NCI-H1417 treated with DMSO at 0.1 percent for 48 hours (cell line): ENCODE data around the gene SACS.

Experiments used
- DNase-seq: peaks from one replicate; lab custom pipeline; 2025; lab: John Stamatoyannopoulos, UW

SACS gene, protein sequence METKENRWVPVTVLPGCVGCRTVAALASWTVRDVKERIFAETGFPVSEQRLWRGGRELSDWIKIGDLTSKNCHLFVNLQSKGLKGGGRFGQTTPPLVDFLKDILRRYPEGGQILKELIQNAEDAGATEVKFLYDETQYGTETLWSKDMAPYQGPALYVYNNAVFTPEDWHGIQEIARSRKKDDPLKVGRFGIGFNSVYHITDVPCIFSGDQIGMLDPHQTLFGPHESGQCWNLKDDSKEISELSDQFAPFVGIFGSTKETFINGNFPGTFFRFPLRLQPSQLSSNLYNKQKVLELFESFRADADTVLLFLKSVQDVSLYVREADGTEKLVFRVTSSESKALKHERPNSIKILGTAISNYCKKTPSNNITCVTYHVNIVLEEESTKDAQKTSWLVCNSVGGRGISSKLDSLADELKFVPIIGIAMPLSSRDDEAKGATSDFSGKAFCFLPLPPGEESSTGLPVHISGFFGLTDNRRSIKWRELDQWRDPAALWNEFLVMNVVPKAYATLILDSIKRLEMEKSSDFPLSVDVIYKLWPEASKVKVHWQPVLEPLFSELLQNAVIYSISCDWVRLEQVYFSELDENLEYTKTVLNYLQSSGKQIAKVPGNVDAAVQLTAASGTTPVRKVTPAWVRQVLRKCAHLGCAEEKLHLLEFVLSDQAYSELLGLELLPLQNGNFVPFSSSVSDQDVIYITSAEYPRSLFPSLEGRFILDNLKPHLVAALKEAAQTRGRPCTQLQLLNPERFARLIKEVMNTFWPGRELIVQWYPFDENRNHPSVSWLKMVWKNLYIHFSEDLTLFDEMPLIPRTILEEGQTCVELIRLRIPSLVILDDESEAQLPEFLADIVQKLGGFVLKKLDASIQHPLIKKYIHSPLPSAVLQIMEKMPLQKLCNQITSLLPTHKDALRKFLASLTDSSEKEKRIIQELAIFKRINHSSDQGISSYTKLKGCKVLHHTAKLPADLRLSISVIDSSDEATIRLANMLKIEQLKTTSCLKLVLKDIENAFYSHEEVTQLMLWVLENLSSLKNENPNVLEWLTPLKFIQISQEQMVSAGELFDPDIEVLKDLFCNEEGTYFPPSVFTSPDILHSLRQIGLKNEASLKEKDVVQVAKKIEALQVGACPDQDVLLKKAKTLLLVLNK (N-terminal part only)

DNA sequence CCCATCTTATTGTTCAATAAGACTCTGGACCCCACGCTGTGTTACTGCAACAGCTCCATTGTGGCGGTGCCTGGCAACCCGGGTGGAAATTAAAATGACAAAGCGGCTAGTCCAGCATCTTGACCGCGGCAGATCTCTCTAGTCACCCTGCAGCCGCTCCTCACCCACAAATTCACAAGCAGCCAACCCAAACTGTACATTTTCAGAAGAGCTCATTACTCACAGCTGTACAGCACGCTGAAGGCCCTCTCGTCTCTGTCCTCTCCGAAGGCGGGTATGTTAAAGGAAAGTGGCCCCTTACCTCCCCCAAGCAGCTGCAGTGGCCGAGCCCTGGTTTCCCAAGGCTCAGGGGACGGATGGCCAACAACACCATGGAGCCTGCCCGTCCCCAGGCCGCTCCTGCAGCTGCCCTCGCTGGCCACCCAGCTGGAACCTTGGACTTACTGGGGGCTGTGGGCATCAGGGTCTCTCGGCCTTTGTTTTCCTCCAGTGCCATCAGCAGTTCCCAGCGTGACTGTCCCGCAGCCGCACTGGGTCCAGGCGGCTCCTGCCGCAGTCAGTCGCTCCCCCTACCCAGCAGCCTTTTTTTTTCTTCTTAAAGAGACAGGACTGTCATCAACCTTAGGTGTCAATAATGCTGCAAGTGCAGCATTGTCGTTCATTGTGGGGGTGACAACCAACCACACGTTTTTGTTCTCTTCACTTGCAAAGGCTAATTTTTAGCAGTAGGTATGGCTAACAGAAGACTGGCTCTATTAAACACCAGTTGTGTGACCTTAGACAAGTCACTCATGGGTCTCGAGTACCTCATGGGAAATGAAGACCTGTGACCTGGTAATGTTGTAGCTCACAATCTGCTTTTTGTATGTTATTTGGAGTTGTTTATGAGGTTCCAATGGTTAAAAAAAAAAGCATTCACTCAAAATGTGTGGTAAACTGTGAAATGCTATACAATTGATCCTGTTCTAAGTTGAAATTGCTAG lies at the start of gene SACS:
Gene SACS, minus strand, starts transcription at position 532 of the 983 bp plus-strand sequence. CDS start 22,463 bp downstream, outside the sequence.
- DNase-seq = no peak

DNA sequence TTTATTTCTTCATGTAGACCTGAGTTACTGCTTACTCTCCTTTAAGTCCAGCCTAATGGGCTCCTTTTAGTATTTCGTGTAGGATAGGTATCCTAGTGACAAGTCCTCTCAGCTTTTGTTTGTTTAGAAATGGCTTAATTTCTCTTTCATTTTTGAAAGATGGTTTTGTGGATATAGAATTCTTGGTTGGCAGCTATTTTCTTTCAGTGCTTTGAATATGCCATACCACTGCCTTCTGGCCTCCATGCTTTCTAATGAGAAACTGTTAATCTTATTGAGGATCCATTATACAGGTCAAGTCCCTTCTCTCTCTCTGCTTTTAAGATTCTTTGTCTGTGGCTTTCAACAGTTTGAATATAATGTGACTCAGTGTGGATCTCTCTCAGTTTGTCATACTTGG lies 46.8 kb upstream of the SACS start:
- DNase-seq = no peak

DNA sequence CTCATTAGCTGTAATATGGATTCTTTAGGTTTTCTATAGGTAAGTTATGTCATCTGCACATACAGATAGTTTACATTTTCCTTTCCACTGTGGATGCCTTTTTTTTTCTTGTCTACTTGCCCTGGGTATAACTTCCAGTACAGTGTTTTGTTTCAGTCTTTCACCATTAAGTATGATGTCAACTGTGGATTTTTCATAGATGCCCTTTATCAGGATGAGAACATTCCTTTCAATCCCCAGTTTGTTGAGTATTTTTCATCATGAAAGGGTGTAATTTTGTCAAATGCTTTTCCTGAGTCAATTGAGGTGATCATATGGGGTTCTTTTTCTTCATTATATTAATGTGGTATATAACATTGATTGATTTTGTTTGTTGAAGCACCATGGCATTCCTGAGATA lies 43.6 kb upstream of the SACS start:
- no peak for DNase-seq

DNA sequence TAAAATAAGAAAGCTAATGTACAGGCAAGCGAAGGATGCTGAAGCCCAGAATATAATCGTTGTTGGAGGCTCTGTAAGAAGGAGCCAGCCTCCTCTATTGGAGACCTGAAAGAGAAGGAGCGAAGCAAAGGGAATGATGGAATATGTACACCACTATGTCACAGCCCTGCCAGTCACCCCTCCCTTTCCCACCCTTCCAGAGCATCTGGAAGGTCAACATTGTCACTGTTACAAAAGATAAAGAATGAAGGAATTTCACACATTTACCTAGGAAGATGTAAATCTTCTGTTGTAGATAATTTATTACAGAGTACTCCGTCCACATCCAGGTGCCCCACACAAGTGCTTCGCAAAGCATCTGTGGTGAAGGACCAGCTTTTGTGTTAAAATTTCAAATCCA lies 39.7 kb upstream of the SACS start:
- no peak for DNase-seq

DNA sequence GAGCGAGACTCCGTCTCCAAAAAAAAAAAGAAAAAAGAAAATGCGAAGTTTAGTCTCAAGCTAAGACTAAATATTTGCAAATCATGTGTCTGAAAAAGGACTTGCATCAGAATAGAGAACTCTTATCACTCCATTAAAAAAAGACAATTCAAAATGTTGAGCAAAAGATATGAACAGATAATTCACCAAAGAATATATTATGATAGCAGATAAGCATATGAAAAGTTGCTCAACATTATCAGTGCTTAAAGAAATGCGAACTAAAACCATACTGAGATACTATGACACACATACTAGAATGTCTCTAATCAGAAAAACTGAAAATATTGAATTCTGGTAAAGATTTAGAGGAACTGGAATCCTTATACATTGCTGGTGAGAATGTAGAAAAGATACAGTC lies 38.7 kb upstream of the SACS start:
- no peak for DNase-seq

DNA sequence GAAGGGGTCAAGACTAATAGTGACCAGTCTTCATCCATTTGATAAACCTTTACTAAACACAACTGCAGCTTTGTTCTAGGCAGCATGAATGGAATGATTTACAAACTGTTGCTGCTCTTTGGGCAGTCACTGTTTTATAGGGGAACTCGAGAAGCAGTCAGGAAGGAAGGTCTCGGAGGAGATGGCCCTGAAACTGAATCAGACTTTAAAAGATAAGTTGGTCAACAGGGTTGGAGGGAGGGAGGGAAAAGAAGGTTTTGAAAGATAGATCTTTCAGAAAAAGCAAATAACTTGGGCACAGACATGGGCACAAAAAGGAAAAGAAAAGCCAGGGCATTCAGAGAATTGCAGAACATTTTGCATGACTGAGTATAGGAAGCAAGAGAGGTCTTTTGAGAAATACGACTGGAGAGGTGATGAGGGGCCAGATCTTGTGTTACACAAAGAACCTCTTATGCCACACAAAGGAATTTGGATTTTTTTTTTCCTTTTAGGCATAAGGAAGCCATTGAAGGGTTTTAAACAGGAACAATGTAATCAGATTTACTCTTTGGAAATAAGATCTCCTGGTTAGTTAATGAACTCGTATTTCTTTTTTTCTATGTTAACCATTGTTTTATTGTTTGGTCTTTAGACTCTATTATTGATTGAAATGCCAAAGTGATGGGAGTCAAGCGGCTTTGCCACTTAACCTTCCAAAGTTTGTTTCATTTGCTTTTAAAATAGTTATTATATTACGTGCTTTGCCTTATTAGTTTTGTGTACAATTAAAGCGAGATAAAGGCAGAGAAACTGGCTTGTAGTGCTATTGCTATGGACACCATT lies 37.5 kb upstream of the SACS start:
- no peak for DNase-seq

DNA sequence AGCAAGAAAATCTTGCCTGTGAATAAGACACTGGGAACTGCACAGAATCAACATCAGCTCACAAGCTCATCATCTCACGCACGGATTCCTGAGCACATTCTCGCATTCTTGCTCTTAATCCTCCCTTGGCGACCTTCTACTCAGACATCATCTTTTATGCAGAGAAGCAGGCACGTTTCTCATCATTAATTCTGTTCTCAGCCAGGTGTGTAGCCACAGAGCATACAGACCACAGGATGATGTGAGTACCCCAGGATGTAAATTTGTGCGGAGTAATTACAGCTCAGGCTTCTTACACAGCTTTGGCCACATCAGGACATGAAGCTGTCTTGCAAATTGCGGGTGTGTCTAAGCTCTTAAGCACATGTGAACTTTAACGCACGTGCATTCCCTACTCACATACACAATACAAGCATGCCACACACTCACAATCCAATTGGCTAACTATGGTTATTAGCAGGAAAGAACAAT lies 36.5 kb upstream of the SACS start:
- DNase-seq = no peak

DNA sequence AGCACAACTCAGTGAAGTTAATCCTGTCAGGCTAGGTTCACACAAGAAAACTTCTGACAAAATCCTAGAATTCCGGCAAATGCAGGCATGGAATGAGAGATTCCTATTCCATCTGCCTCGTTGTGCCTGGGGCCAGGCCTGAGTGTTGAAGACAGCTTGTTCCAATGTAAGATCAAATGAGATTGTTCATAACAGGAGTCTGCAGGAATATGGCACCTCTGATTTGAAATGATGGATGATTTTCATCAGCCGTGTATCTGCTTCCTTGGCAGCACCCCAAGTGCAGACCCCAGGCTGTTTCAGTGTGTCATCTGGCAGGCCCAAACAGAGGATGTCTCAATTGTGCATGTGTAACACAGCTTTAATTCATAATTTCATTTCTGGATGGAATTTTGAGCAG lies 35.3 kb upstream of the SACS start:
- no peak for DNase-seq

DNA sequence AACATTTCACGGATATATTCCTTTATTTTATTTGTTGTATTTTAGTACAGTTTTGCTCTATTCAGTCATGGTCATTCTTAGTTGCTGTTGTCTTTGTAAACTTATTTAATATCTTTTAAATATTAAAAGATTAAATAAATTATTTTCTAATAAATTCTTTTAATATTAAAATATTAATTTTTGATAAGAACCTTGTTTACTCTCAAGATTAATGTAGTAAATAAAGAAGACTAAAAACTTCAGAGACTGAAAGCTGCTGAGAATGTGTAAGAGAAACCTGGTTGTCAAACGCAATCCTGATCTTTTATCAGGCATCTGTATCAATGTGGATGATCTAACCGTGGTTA lies 34.4 kb upstream of the SACS start:
- no peak for DNase-seq

DNA sequence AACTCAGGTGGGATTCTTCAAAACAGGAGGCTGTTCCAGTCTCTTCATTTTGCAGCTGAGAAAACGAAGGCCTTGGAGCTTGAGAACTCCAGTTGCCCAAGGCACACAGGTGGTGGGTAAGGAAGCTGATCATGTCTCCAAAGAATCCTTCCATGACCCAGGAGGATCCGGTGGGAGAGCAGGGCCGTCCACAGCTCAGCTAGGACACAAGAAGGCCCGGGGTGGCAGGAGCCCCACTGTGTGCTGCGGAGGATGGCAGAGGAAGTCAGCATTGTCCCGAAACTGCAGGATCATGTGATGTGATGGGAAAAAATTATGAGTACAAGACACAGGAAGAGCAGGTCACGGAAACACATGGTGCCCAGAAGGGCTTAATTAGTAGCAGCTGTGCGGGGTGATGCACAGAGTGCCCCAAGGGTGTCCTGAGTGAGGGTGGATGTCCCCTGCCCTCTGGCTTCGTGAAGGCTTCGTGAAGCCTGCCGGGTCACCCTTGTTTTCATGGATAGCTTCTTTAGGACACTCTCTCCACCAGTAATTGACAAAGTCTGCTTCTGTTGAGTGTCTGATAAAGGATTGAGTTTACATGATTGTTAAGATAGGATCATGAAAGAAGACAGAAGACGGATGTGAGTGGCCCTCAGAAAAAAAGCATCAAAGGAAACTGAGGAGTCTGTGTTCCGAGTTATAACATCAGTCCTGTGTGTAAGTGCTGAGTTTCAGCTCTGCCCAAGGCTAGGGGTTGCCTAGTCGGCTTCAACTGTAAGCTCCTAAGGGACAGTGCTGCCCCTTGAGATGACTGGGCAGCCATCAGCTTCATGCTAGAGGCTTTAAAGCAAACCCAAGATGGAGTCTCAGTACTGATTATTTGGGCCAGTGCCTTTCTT lies 33.8 kb upstream of the SACS start:
- no peak for DNase-seq

DNA sequence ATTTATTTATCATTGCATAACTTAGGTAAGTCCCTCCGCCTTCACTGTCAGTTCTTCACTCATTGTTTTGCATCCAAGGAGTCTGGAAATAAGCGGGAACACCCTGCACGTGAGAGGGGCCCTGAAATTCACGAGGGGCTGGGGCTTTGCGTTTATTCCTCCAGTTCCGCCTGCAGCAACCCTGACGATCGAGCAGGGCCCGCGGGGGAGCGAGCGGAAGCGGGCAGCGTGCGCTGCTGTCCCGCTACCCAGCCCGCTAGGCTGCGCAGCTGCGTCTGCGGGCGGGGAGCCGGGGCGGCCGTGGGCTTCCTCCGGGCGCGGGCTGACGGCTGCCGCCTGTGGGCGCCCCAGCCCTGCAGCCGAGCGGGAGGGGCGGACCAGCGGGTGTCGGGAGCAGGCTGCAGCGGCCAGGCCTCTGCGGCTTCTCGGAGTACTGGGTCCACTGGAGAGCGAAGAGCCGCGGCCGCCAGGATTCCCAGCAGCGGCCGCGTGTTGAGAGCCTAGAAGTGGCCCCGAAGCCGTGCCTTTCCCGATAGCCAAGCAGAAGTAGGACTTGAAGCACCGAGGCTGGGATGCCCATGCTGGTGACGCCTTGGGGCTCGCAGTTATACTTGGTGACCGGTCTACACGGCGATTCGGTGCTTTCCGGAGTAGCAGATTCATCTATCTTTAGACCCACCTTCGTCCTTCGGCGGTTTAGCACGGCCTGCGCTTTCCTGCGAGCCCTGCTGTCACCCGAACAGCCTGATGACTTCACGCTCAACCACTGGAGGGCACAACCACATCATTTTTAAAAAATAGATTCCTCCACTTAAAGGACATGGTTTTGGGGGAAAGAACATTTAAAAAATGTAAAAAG lies 32.9 kb upstream of the SACS start:
- DNase-seq = peak; percentile 43

DNA sequence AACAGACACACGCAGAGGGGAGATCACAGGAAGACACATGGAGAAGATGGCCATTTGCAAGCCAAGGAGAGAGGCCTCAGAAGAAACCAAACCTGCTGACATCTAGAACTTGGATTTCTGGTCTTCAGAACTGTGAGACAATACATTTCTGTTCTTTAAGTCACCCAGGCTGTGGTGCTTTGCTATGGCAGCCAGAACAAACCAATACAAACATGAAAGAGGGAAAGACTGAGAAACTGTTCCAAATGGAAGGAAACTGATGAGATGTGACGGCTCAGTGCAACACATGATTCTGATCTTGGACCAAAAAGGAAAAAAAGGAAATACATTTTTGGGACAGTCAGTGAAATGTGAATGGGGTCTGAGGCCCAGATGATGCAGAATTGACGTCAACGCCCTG lies 30.2 kb upstream of the SACS start:
- DNase-seq = no peak

DNA sequence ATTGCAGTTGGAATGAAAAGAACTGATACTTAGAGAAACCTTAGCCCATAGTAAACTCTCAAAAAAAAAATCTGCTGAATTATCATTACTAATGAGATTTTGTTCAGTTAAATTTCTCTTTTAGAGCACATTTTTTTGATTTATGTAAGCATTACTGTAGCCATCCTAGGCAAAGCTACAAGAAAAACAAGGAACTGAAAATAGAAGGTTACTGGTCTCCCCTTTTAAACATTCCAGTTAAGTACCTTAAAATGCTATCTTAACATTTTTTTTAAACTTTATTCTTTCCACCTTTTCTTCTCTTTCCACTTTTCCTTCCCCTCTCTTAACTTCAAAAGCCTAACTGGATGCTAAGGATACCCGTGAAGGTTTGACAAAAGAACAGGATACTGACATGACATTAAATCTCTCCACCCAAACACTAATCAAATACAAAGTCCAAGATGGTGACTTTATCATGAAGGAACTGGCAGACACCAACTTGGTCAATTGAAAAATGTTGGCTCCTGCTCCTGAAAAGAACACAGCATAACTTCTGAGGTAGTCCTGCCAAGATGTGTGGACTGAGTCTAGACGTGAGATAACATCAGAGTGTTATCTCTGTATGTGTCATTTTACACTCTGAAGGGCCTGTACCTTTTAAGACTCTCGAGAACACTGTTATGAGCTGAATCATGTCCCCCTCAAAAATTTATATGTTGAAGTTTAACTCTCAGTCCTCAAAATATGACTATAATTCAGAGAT lies 29.5 kb upstream of the SACS start:
- no peak for DNase-seq

DNA sequence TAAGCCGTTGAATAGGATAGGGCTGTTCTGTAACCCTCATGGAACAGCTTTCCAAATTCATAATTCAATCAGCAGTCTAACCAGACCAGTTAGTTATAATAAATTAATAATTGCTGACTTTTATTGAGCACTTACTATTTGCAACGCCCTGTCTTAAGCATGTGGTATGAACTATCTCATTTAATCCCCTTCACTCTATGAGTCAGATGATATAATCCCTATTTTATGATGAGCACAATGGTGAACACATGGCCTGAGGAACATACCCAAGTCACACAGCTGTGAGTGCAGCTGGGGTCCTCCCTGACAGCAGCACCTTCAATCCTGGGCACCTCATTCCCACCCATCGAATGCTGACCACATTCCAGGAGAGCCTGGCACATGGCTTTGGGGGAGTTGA lies 28.0 kb upstream of the SACS start:
- no peak for DNase-seq

DNA sequence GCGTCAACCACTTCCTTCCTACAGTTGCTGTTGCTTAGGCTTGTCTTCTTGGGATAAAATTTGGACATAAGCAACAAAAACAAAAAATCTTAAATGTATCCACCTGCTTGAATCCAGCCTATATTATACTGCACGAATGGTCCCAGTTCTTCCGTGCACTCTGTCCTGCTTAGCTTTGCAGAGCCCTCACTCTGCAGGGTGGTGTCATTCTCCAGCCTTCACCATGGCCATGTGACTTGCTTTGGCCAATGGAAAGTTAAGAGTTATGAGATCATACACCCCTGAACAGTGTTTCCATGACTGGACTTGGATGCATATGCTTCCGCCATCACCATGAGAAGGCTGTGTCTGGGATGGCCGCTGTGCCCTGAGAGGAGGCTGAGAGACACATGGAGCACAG lies 27.4 kb upstream of the SACS start:
- no peak for DNase-seq

DNA sequence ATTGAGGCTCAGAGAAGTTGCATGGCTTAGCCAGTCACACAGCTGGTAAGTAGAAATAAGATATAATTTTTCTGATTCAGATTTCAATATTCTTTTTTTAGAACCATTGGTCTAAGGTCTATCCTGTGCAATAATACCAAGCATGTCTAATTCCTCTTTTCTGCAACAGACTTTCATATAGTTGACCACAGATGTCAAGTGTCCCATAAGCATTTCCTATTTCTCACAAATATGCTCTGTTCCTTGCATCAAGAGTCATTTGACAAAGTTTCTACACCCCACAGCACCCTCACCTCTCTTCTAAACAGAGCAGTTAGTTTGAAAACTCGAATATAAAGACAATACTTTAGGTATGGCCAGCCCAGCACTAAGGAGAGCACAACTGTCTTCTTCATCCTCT lies 26.8 kb upstream of the SACS start:
- DNase-seq = no peak

DNA sequence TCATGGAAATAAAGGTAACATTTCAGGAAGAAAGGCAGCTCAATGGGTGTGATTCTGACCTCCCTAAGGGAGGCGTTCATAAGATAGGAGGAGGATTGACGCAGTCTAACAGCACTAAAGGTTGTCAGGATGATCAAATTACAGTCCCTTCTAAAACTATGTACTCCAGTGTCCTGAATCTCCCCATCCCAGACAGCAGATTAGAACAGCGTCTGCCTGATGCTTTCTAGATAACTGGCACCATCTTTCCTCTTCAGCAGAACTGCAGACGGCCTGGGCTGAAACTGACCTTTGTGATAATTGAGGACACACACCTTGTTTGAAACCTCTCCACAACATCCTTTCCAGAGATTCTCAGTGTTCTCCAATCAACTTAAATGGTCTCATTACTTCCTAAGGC lies 25.5 kb upstream of the SACS start:
- no peak for DNase-seq
